HEK293 (cell line): ENCODE measurements around the gene GTF2A1.

Source experiments
- CTCF ChIA-PET: fragments of 350-600 bp; formaldehyde crosslinking; extraction: SDS; loops from one replicate; lab custom pipeline; 2021; ENCODE audit warnings: antibody characterized with exemption; lab: Yijun Ruan, JAX
- POLR2A ChIA-PET: fragments of 300-600 bp; formaldehyde crosslinking; extraction: SDS; loops from one replicate; lab custom pipeline; 2020; ENCODE audit warnings: antibody characterized with exemption, inconsistent platforms; lab: Yijun Ruan, JAX
- H3K27ac ChIP-seq: fragments of 200-500 bp; sonication (Bioruptor generic); 2 replicates; pipeline ENCODE4 v1.5.1; 2014; ENCODE audit warnings: low read depth, low read length, control low read depth, inconsistent platforms; ENCODE audit errors: extremely low read depth
- H3K36me3 ChIP-seq, 2 experiments: fragments of 200-500 bp in 1 of 2; sonication (Bioruptor generic) in 1 of 2; 1 replicate in 1 of 2; 2 replicates in 1 of 2; pipeline ENCODE4 v1.5.1; 2014 to 2017; ENCODE audit warnings: inconsistent platforms in 2 of 2, low read length in 2 of 2; ENCODE audit not compliant: control insufficient read depth in 2 of 2, insufficient read depth in 1 of 2
- H3K4me1 ChIP-seq: fragments of 200-500 bp; sonication (Bioruptor generic); 2 replicates; pipeline ENCODE4 v1.5.1; 2014; ENCODE audit warnings: mild to moderate bottlenecking, low read length, inconsistent platforms; ENCODE audit not compliant: control insufficient read depth, insufficient read depth
- H3K4me3 ChIP-seq: 2 replicates; pipeline ENCODE4 v1.5.1; 2011; ENCODE audit warnings: low read depth, mild to moderate bottlenecking, control low read depth, low read length, moderate library complexity
- H3K9me3 ChIP-seq: fragments of 200-500 bp; sonication (Bioruptor generic); 2 replicates; pipeline ENCODE4 v1.5.1; 2014; ENCODE audit warnings: low read depth, low read length, inconsistent platforms; ENCODE audit not compliant: control insufficient read depth, insufficient read depth
- ELK4 ChIP-seq: IDR thresholded peaks from 2 replicates; pipeline ENCODE4 v1.6.1; 2011; ENCODE audit warnings: mild to moderate bottlenecking, low read depth, low read length, borderline replicate concordance
- GFI1B ChIP-seq: fragments of 450-650 bp; formaldehyde crosslinking; IDR thresholded peaks from 2 replicates; pipeline ENCODE4 v1.5.1; 2016; ENCODE audit warnings: missing biosample characterization, missing genetic modification characterization
- HOXC10 ChIP-seq: sonication (generic); formaldehyde crosslinking; IDR thresholded peaks from 2 replicates; pipeline ENCODE4 v1.8.1; 2023; ENCODE audit warnings: mild to moderate bottlenecking, missing genetic modification reagents
- HOXD13 ChIP-seq: sonication (generic); formaldehyde crosslinking; IDR thresholded peaks from 2 replicates; pipeline ENCODE4 v1.8.0; 2022; ENCODE audit warnings: missing genetic modification reagents, borderline replicate concordance
- MYNN ChIP-seq: fragments of 450-650 bp; formaldehyde crosslinking; IDR thresholded peaks from 2 replicates; pipeline ENCODE4 v1.5.1; 2016; ENCODE audit warnings: missing biosample characterization, missing genetic modification characterization, borderline replicate concordance
- YY1 ChIP-seq: fragments of 450-650 bp; formaldehyde crosslinking; IDR thresholded peaks from 2 replicates; pipeline ENCODE4 v1.5.1; 2018; ENCODE audit warnings: missing biosample characterization, missing genetic modification characterization
- ZBTB21 ChIP-seq: fragments of 450-650 bp; formaldehyde crosslinking; IDR thresholded peaks from 2 replicates; pipeline ENCODE4 v1.5.1; 2017; ENCODE audit warnings: missing biosample characterization, missing genetic modification characterization
- ZFHX2 ChIP-seq: fragments of 450-650 bp; formaldehyde crosslinking; conservative IDR thresholded peaks from 2 replicates; pipeline ENCODE4 v1.5.1; 2016; ENCODE audit warnings: missing biosample characterization, missing genetic modification characterization
- ZNF10 ChIP-seq: fragments of 450-650 bp; formaldehyde crosslinking; IDR thresholded peaks from 2 replicates; pipeline ENCODE4 v1.5.1; 2017; ENCODE audit warnings: missing biosample characterization, missing genetic modification characterization
- ZNF24 ChIP-seq: fragments of 450-650 bp; formaldehyde crosslinking; IDR thresholded peaks from 2 replicates; pipeline ENCODE4 v1.5.1; 2016; ENCODE audit warnings: missing biosample characterization, missing genetic modification characterization
- ZNF433 ChIP-seq: fragments of 450-650 bp; formaldehyde crosslinking; IDR thresholded peaks from 2 replicates; pipeline ENCODE4 v1.5.1; 2016; ENCODE audit warnings: missing biosample characterization, missing genetic modification characterization, low read depth
- ZNF449 ChIP-seq: fragments of 450-650 bp; formaldehyde crosslinking; IDR thresholded peaks from 2 replicates; pipeline ENCODE4 v1.5.1; 2017; ENCODE audit warnings: missing biosample characterization, mild to moderate bottlenecking, missing genetic modification characterization, moderate library complexity
- ZNF513 ChIP-seq: fragments of 450-650 bp; IDR thresholded peaks from 2 replicates; pipeline ENCODE4 v1.5.1; 2018; ENCODE audit warnings: missing biosample characterization, missing genetic modification characterization
- ZNF548 ChIP-seq: fragments of 450-650 bp; formaldehyde crosslinking; IDR thresholded peaks from 2 replicates; pipeline ENCODE4 v1.5.1; 2016; ENCODE audit warnings: missing biosample characterization, missing genetic modification characterization
- ZNF560 ChIP-seq: fragments of 450-650 bp; formaldehyde crosslinking; IDR thresholded peaks from 2 replicates; pipeline ENCODE4 v1.5.1; 2017; ENCODE audit warnings: missing biosample characterization, missing genetic modification characterization, borderline replicate concordance
- ZNF580 ChIP-seq: fragments of 450-650 bp; formaldehyde crosslinking; IDR thresholded peaks from 2 replicates; pipeline ENCODE4 v1.5.1; 2016; ENCODE audit warnings: missing biosample characterization, missing genetic modification characterization
- ZNF654 ChIP-seq: fragments of 450-650 bp; formaldehyde crosslinking; IDR thresholded peaks from 2 replicates; pipeline ENCODE4 v1.5.1; 2016; ENCODE audit warnings: low read depth, missing biosample characterization, missing genetic modification characterization
- ZNF658 ChIP-seq: fragments of 450-650 bp; formaldehyde crosslinking; IDR thresholded peaks from 2 replicates; pipeline ENCODE4; 2016; ENCODE audit warnings: missing biosample characterization, missing genetic modification characterization
- ZNF704 ChIP-seq: fragments of 450-650 bp; formaldehyde crosslinking; IDR thresholded peaks from 2 replicates; pipeline ENCODE4 v1.5.1; 2016; ENCODE audit warnings: missing biosample characterization, missing genetic modification characterization
- ZNF792 ChIP-seq: fragments of 450-650 bp; formaldehyde crosslinking; IDR thresholded peaks from 2 replicates; pipeline ENCODE4 v1.5.1; 2016; ENCODE audit warnings: missing biosample characterization, missing genetic modification characterization

Gene GTF2A1

GRCh38 chr14:81261176-81261575 lies 40.4 kb upstream of the GTF2A1 start:
- H3K36me3 ChIP-seq = no peaks in the 10 kb centered on the region
- CTCF ChIA-PET = interaction anchor here (0.7 to 1.7 kb wide), 2 partner anchors 9 to 203 kb away, joined by 3 to 4 read pairs; no protein-coding TSS in a partner anchor
- TF ChIP-seq ZNF10 (no peak), ELK4 (no peak), ZNF513 (tag by site-specific recombination) (no peak), ZNF654 (tag by site-specific recombination) (no peak), YY1 (no peak), HOXC10 (CRISPR knock-in tag) (no peak), ZNF792 (tag by site-specific recombination) (no peak), ZNF548 (no peak), ZNF560 (no peak), ZNF449 (tag by site-specific recombination) (no peak), ZNF658 (tag by site-specific recombination) (no peak), GFI1B (no peak), ZNF433 (tag by site-specific recombination) (no peak), ZBTB21 (tag by site-specific recombination) (no peak), MYNN (tag by site-specific recombination) (no peak), HOXD13 (no peak), ZNF580 (tag by site-specific recombination) (no peak), ZFHX2 (tag by site-specific recombination) (no peak), ZNF24 (tag by site-specific recombination) (no peak)
- H3K27ac ChIP-seq = no peak overlapping the region
- H3K9me3 ChIP-seq = no peaks in the 10 kb centered on the region
- no peak overlapping the region for H3K4me3 ChIP-seq
- H3K4me1 ChIP-seq = no peaks in the 10 kb centered on the region
- POLR2A ChIA-PET = no interaction called here

GRCh38 chr14:81260732-81261131 lies 40.0 kb upstream of the GTF2A1 start:
- Histone ChIP-seq H3K4me1 (no peaks in the 10 kb centered on the region), H3K4me3 (no peak overlapping the region), H3K27ac (no peak overlapping the region), H3K9me3 (no peaks in the 10 kb centered on the region), H3K36me3 (no peaks in the 10 kb centered on the region)
- TF ChIP-seq ZNF704 = no peak
- ChIA-PET CTCF (interaction anchor here (0.7 to 1.7 kb wide), 2 partner anchors 9 to 203 kb away, joined by 3 to 4 read pairs; no protein-coding TSS in a partner anchor), POLR2A (no interaction called here)
